Esophagus muscularis mucosa (tissue), 4 donors: ENCODE data around the gene GPR55.

Experiments used
- CTCF ChIP-seq, 3 experiments: fragments of 200-600 bp in 2 of 3; fragments of 450-650 bp in 1 of 3; sonication (generic) in 2 of 3; IDR thresholded peaks; one replicate each; pipeline ENCODE4 v1.5.1; 2017 to 2019; ENCODE audit warnings: antibody characterized with exemption in 3 of 3, mild to moderate bottlenecking in 2 of 3, moderate library complexity in 1 of 3
- EP300 ChIP-seq: sonication (generic); formaldehyde crosslinking; IDR thresholded peaks from one replicate; pipeline ENCODE4 v1.6.1; 2017; ENCODE audit warnings: antibody characterized with exemption
- POLR2A ChIP-seq: fragments of 450-650 bp; IDR thresholded peaks from one replicate; pipeline ENCODE4 v1.6.1; 2017; ENCODE audit warnings: antibody characterized with exemption, moderate library complexity, mild to moderate bottlenecking, low read depth

GRCh38 chr2:230899287-230899686 is 25.8 kb downstream of the GPR55 start:
- TF ChIP-seq EP300: no peak
- TF ChIP-seq POLR2A: no peak
- no peak for TF ChIP-seq CTCF (IDR thresholded peaks at IDR 0.05)
